Measurements from ENCODE around the gene AKAP13.

AKAP13 gene

GRCh38 chr15:85700767-85701166 is 320.4 kb downstream of the AKAP13 start:
- no peak for DNase-seq (ENCODE audit: low read depth, low spot score)

DNA sequence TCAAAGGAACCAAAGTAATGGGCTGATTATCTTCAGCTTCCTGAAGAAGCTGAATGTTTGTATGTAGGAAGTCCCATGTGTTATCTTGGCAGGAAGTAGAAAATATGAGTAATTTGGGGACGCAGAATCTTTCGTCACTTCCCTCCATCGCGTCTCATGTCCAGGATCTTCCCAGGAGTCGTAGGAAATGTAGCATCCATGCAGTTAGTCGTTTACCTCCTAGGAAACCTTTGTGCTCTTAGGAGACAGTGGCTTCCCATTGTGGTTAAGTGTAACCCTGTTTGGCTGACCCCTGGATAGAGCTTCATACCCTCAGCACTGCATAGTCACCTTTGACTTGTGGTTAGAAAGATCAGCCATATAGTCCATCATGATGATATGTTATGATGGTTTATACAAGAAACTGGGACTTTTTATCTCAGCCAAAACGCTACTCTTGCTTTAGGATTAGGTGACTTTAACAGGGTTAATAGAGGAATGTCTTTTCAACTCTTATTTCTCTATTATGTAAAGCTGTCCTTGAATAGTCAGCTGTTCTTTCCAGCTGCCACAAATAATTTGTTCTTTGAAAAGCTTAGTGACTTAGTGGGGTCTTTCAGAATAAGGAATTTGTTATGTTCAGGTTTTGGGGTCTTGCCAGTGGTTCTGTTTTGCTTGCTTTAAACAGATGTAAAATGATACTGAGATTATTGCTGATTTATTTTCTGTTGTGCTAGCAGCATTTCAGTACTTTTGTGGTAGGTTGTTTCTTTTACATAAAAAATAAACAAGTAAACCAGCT is 322.1 kb downstream of the AKAP13 start:
- DNase-seq (ENCODE audit: low read depth, low spot score), result no peak

GRCh38 chr15:85704066-85704465 is 323.7 kb downstream of the AKAP13 start:
- DNase-seq (ENCODE audit: low read depth, low spot score), result no peak

GRCh38 chr15:85704720-85705429 is 324.5 kb downstream of the AKAP13 start:
- no peak for DNase-seq (ENCODE audit: low read depth, low spot score)

GRCh38 chr15:85706779-85707518 is 326.5 kb downstream of the AKAP13 start:
- DNase-seq (ENCODE audit: low read depth, low spot score), result no peak

GRCh38 chr15:85707519-85708338 is 327.3 kb downstream of the AKAP13 start:
- DNase-seq (ENCODE audit: low read depth, low spot score), result no peak

GRCh38 chr15:85708402-85708941 is 328.1 kb downstream of the AKAP13 start:
- no peak for DNase-seq (ENCODE audit: low read depth, low spot score)

- DNase-seq (ENCODE audit: low read depth, low spot score), result no peak
Measured at GRCh38 chr15:85709250-85709649, 328.8 kb downstream of the AKAP13 start.

GRCh38 chr15:85710340-85710842 is 330.0 kb downstream of the AKAP13 start:
- no peak for DNase-seq (ENCODE audit: low read depth, low spot score)

DNA sequence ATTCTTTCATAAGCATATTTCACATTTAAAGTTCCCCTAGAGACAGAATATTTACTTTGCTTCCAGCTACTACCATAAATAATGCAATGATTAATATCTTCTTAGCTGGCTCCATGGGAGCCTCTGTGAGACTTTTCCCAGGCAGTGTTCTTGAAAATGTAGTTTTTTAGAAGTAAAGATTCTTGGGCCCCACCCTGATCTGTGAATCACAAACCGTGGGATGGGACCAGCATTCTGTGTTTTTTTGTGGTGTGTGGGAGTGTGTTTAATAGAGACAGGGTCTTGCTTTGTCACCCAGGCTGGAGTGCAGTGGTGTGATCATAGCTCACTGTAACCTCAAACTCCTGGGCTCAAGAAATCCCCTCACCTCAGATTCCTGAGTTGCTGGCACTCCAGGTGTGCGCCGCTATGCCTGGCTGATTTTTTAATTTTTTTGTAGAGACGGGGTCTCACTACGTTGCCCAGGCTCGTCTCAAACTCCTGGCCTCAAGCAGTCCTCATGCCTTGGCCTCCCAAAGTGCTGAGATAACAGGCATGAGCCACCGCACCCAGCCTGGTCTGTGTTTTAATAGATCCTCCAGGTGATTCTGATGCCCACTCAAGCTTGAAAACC is 331.3 kb downstream of the AKAP13 start:
- no peak for DNase-seq (ENCODE audit: low read depth, low spot score)

GRCh38 chr15:85716261-85716660 is 335.9 kb downstream of the AKAP13 start:
- no peak for DNase-seq (ENCODE audit: low read depth, low spot score)

DNA sequence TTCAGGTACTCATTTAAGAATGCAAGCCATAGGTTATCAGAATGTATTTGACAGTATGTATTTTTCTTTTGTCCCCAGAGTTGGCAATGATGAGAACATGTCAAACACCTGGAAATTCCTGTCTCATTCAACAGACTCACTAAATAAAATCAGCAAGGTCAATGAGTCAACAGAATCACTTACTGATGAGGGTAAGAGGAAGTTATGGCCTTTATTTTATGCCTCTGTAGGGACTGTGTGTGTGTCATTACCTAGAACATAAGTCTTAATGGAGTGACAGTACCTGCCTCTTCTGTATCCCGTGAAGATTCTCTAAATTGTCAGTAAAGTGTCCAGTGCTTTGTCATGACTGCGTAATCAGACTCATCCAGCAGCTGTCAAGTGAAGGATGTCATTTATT is 336.8 kb downstream of the AKAP13 start:
- DNase-seq (ENCODE audit: low read depth, low spot score), result no peak

DNA sequence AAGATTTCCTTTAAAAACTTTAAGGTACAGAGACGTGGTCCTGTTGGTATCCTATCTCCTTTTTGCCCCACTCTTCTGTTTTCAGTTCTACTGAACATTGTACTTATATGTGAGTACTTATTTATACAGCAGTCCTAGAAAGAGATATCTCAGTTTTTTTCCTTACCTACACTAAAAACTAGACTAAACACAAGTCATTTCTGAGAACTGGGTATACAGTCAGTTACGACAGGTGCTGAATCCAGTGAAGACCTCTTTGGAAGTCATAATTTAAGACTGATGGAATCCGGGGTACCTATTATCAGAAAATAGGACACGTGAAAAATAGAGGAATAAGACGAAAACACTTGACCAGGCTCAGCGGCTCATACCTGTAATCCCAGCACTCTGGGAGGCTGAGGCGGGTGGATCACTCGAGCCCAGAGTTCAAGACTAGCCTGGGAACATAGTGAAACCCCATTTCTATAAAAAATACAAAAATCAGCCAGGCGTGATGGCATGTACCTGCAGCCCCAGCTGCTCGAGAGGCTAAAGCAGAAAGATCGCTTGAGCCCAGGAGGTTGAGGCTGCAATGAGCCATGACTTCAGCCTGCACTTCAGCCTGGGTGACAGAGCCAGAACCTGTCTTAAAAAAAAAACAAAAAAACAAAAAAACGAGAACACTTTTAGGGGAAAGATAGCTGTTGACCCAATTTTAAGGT is 338.0 kb downstream of the AKAP13 start:
- no peak for DNase-seq (ENCODE audit: low read depth, low spot score)

GRCh38 chr15:85718981-85719380 is 338.6 kb downstream of the AKAP13 start:
- no peak for DNase-seq (ENCODE audit: low read depth, low spot score)

- DNase-seq (ENCODE audit: low read depth, low spot score), result no peak
Measured at GRCh38 chr15:85722374-85723152, 342.2 kb downstream of the AKAP13 start.

- DNase-seq (ENCODE audit: low read depth, low spot score), result no peak
Measured at GRCh38 chr15:85723960-85724945, 343.9 kb downstream of the AKAP13 start.

DNA sequence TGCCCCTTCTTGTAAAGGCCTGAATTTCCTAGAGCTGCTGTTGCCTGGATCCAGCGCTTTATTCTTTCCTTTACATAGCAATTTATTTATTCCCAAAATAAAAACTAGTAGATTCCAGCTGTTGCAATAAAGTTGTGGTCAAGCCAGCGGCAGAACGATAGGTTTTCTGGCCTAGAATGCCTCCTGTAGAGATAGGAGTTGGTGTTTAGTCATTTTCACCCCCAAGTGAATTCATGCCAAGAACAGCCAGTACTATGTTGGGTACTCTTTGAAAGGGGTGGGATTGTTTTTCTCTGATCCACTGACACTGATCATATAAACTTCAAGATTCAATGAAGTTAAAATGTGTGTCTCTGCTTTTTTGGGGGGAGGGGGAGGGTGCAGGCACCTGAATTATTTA is 344.6 kb downstream of the AKAP13 start:
- DNase-seq (ENCODE audit: low read depth, low spot score), result peak; percentile 65

DNA sequence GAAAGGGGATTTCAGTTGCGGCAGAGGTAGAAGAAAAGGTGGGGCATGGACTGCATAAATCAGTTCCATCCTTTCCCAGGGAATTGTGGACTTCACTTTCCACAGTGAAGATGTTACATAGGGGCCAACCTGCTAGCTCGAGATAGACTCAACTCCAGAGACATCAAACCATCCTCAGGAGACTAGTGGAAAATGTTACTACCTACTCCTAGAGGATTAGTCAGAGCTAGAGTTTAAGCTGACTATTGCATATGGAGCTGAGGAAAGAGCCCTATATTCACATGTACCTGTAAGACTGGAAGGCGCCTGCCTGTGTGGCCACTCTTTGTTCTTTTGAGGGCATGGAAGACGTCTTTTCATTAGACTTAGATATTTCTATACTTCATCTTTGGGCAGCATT is 345.2 kb downstream of the AKAP13 start:
- no peak for DNase-seq (ENCODE audit: low read depth, low spot score)
